A204.1 (cell line): ENCODE results near the gene NTN1.

Experiments used
- FAIRE-seq: peaks from 2 replicates; lab custom pipeline; 2012; peaks lifted over from hg19 to GRCh38; lab: Jason Lieb, UNC

Gene NTN1

GRCh38 chr17:9037736-9038135 lies 16.4 kb downstream of the NTN1 start:
- no peak for FAIRE-seq

GRCh38 chr17:9038380-9038779 lies 17.1 kb downstream of the NTN1 start:
- no peak for FAIRE-seq

- FAIRE-seq = no peak
Observed at GRCh38 chr17:9044772-9045463, 23.6 kb downstream of the NTN1 start.

DNA sequence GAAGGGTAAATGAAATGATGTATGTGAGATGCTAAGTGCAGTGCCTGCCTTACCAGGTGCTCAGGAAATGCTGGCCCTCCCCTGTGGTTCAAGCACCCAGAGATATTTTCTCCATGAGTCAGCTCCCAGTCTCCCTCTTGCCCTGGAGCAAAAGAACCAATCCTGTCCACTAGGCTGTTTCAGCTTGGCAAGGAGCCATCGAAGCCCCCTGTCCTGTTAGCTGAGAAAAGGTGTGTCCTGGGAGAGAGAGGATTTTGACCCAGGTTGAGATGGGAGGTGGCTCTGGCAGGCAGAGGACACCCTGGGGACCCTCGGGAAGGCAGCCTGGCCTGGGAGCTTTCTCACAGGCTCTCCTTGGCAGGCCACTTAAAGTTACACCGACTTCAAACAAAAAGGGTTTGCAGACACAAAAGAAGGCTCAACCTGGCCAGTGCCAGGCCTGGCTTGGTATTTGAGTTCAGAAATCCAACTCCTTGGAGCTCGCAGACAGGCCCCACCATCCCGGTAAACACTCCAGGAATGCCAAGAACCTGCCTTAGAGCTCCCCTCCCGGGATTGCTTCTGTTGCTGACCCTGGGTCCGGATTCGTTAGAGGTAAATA lies 29.6 kb downstream of the NTN1 start:
- no peak for FAIRE-seq

DNA sequence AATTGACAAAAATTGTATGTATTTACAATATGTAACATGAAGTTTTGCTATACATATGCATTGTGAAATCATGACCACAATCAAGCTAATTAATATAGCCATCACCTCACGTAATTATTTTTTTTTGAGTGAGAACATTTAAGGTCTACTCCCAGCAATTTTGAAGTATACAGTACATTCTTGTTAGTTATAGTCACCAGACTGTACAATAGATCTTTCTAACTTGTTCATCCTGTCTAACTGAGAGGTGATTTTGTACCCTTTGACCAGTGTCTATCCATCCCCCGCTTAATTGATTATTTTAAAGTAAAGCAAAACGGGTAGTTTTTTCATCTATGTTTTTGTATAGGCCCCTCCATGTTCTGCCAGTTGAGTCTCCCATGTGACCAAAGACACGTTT lies 30.3 kb downstream of the NTN1 start:
- no peak for FAIRE-seq

DNA sequence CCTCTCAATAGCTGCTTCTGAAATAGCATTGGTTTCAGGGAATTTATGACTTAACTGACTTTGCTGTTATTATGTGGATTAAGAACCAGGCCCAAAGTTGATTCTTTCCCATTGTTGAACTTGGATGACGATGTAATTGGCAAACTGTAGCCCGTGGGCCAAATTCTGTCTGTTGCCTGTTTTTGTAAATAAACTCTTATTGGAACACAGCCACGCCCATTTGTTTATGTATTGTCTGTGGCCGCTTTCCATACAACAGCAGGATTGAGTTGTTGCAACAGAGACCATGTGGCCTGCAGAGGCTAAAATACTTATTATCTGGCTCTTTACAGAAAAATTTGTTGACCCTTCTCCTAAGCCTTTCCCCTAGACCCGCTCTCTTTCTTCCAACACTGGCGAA lies 31.6 kb downstream of the NTN1 start:
- FAIRE-seq = no peak

GRCh38 chr17:9053406-9053805 lies 32.1 kb downstream of the NTN1 start:
- FAIRE-seq = no peak

GRCh38 chr17:9054126-9054975 lies 33.0 kb downstream of the NTN1 start:
- FAIRE-seq = no peak

- no peak for FAIRE-seq
Observed at GRCh38 chr17:9055281-9055680, 34.0 kb downstream of the NTN1 start.

DNA sequence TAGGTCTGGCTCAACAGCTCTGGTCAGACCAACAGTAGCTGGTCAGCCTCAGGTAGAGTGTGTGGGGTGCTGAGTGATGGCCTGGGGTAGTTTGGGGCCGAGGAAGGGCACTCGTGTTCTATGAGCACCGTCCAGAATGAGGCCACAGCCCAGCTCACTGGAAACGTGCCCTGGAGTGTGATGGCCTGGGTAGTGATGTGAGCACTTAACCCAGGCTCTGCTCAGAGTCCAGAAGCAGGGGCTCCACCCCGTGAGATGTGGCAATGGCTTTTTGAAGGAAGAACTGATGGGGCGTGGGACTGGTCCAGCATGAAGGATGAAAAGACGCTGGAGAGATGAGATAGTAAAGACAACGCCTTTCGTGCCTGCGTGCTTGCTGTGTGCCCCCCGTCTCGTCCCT lies 35.3 kb downstream of the NTN1 start:
- no peak for FAIRE-seq

- FAIRE-seq = no peak
Observed at GRCh38 chr17:9057310-9057709, 36.0 kb downstream of the NTN1 start.

DNA sequence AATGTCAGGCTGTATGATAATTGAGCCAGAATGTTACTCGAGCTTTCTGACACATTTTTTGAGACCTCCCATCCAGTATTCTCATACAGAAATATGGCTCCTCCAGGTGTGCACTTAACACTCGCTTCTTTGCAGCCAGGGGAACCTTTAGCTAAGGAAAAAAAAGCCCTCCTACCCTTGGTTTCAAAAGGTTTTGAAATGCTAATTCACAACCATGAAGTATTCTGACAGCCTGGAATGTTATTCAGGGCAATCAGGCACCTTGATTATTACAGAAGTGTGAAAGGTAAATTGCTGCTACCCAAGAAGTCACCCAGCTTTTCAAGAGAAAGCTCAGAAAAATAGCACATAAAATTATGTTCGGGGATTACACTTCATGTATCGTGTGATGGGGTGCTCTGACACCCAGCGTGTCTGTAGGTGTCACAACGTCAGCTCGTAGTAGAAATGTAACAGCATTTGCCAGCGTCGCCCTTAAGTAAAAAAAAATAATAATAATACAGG lies 41.1 kb downstream of the NTN1 start:
- no peak for FAIRE-seq

DNA sequence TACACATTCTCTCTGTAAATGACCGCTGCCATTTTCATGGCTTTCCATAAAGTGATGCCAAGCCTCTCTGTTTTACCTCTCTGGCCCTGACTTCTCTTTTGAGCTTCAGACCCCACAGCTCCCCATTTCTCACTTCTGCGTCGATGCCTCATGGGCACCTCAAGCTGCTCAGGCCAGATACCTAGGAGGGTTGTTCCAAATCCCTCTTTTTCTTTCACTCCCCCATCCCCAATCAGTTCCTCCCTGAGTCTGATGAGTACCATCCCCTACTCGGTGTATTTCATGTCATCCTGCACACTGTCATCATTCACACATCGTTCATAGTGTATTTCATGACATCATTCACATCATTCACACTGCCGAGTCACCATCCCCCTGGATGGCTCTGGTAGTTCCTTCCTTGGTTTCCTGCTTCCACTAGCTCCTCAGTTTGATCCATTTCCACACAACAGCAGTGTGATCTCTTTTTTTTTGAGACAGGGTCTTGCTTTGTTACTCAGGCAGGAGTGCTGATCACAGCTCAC lies 43.1 kb downstream of the NTN1 start:
- no peak for FAIRE-seq

DNA sequence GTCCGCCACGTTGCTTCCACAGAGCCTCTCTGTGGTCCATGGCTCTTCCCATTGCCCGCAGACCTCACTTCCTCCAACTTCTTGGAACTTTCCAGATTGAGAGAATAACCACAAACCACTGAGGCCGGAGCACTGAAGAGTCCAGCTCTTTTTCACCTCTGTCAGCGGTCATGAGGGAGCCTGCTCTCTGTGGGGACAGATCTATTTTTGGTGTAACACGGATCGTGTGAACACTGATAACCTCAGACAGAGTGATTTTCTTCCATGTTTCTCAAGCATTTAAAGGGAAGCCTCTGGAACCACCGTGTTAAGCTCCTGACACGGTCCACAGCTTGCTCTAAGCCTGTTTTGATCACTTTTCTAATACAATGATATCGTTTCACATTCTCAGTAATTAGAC lies 49.7 kb downstream of the NTN1 start:
- no peak for FAIRE-seq

DNA sequence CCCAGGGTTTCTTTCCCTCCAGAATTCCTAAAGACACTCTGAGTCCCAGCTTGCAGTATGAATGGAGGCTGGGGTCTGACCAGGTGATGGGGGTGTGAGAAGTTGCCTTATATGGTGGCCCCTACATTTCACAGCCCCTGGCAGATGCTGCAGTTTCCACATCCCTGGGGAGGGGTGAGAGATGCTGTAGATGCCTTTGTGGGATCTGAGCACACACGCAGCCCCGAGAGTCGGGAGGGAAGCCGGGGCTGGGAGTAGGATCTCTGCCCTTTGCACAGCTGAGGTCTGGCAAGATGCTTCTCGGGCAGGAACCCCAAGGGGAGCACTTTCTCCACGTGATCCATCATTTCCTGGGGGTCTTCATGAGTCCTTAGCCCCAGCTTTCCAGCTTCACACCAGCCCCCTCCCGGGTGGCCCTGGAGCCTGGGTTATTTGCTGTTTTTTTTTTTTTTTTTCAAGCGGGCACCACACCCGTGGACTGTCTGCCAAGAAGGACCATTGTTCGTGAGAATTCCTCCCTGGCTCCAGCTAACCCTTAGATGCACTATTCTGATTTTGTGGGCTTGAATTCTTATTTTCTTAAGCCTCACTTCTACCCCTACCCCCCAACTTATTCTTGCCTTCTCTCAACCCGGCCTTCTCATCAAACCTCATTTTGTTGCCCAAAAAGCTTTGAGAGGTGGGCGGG lies 50.6 kb downstream of the NTN1 start:
- no peak for FAIRE-seq

DNA sequence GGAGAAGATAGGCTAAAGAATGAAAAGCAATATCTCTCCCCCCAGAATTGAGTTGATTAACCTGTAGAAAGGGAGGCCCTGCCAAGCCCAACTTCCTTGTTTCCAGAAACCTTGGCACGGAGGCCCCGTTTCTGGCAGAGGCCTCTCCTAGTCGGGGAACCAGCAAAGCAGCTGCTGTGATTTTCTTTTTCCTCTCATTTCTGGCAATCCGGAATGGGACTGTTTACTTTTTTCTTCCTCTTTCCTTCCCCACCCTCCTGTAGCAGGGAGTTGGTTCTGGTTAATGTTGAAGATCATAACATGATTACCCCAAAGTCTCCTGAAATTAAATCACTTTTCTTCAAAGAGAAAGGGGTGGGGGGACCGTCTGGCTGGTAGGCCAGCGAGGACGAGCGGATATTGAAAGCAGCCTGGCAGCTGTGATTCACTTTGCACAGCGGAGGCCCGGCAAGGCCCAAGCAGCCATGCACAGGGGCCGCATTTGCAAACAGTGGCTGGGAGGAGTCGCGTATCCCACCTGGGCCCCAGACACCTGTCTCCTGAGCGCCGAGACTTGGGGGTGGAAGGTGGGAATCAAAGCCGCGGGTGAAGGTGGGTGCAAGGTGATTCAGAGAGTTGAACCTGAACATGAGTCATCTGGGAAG lies 51.5 kb downstream of the NTN1 start:
- no peak for FAIRE-seq

DNA sequence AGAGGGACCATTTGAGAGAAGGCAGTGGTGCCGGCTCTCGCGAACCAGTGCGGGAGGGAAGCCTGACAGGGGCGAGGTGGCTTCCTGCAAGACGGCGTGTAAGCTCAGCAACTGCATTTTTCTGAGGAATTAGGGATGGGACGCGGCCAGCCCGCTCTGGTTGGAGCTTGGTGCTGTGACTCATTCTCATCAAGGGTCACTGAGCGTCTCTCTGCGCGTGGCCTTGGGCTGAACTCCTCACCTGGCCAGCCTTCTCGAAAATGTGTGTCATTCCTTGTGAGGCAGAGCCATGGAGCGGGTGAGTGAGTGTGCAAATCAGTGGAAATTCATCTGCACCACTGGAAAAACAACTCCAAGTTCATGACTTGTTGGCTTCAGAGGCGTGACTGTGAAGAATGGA lies 52.8 kb downstream of the NTN1 start:
- FAIRE-seq = no peak

DNA sequence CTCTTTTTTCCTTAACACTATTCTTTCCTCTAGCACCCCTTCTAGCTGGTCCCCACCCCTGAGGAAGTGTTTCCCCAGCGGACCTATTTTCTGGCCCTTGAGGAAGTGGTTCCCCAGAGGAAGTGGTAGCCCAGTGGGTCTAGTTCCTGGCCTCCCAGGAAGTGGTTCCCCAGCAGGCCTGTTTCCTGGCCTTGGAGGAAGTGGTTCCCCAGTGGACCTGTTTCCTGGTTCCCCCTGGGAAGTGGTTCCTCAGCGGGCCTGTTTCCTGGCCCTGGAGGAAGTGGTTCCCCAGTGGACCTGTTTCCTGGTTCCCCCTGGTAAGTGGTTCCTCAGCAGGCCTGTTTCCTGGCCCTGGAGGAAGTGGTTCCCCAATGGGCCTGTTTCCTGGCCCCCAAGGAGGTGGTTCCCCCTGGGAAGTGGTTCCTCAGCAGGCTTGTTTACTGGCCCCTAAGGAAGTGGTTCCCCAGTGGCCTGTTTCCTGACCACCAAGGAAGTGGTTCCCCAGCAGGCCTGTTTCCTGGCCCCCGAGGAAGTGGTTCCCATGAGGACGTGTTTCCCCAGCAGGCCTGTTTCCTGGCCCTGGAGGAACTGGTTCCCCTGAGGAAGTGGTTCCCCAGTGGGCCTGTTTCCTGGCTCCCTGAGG lies 58.3 kb downstream of the NTN1 start:
- no peak for FAIRE-seq

DNA sequence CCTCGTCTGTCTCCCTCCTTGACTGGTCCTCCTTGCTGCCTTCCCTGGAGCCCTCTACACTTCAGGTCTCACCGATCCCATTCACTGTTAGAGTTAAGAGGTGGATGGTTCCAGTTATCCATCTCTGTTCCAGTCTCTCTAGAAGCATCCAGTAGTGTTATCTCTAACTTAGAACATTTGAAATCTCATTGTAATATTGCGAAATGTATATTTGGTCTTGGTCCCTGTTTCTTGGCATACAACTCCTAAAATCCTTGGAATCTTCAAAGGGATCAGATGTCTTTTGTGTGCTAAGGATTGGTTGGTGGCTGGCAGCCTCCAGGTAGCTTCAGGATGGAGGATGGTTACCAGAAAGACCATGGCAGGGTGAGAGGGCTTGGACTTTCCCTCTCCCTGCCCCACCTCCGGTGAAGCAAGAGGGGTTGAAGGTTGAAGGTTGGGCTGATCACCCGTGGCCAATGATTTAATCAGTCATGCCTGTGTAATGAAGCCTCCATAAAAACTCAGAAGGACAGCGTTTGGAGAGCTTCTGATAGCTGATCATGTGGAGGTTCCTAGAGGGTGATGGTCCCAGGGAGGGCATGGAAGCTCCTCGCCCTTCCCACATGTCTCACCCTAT lies 59.1 kb downstream of the NTN1 start:
- no peak for FAIRE-seq

GRCh38 chr17:9080983-9081382 lies 59.7 kb downstream of the NTN1 start:
- FAIRE-seq = no peak

- no peak for FAIRE-seq
Observed at GRCh38 chr17:9086577-9086976, 65.3 kb downstream of the NTN1 start.
